ENCODE results near the gene APLF. TPM values are rescaled to one million over a fixed set of nuclear protein-coding genes. Genes with fewer than 3 reads are reported as not detected.

The APLF gene
- total RNA-seq, 2 experiments from 2014 or later: 6.1 to 7.6 TPM

- H3K4me2 ChIP-seq (ENCODE audit: low read length): no peak overlapping the region
- TF ChIP-seq CTCF (conservative IDR thresholded peaks at IDR 0.05; ENCODE audit: low read length) (no peak), EZH2phosphoT487 (IDR thresholded peaks at IDR 0.05; ENCODE audit: borderline replicate concordance, low read depth, low read length) (no peak)
- no peaks in the 10 kb centered on the region for H3K79me2 ChIP-seq (ENCODE audit: insufficient read depth, low read depth, low read length)
- POLR2A ChIA-PET: interaction anchor here (0.7 kb wide), 1 partner anchor 11 kb away, joined by 3 read pairs; no protein-coding TSS in a partner anchor
- H3K27ac ChIP-seq (ENCODE audit: low read depth, low read length, poor library complexity, severe bottlenecking): no peak overlapping the region
- H3K36me3 ChIP-seq (ENCODE audit: insufficient read depth, low read length): no peaks in the 10 kb centered on the region
- H4K20me1 ChIP-seq (ENCODE audit: insufficient read depth, low read length): no peaks in the 10 kb centered on the region
- H3K4me3 ChIP-seq (ENCODE audit: low read depth, low read length, poor library complexity, severe bottlenecking): no peak overlapping the region
- intact Hi-C loops (cut with micrococcal nuclease; ENCODE audit: unreplicated experiment): loop anchor here (10.0 kb wide), 1 partner anchor 334 kb away; no protein-coding TSS in a partner anchor
- H3K4me1 ChIP-seq (ENCODE audit: insufficient read depth, low read length, poor library complexity, severe bottlenecking): peaks cover 15% of the 10 kb centered on the region
- H3K9me3 ChIP-seq (ENCODE audit: low read length): no peaks in the 10 kb centered on the region
- H2AFZ ChIP-seq (ENCODE audit: low read length): no peak overlapping the region
- H3K9me2 ChIP-seq (ENCODE audit: insufficient read depth, low read length): no peaks in the 10 kb centered on the region
- CTCF ChIA-PET (ENCODE audit: unreplicated experiment): interaction anchor here (0.5 kb wide), 1 partner anchor 56 kb away, joined by 3 read pairs; no protein-coding TSS in a partner anchor
- no TSS peak for BruUV-seq (replicated peaks)
- DNase-seq (ENCODE audit: low spot score): no peak
Measured at GRCh38 chr2:68591225-68591624, 123.8 kb downstream of the APLF start.

- POLR2A ChIA-PET: interaction anchor here (0.6 kb wide), 1 partner anchor 753 kb away, joined by 5 read pairs; no protein-coding TSS in a partner anchor
- Histone ChIP-seq H3K4me3 (ENCODE audit: low read depth, low read length, poor library complexity, severe bottlenecking) (no peak overlapping the region), H4K20me1 (ENCODE audit: insufficient read depth, low read length) (no peaks in the 10 kb centered on the region), H3K9me3 (ENCODE audit: low read length) (no peaks in the 10 kb centered on the region), H3K79me2 (ENCODE audit: insufficient read depth, low read depth, low read length) (no peaks in the 10 kb centered on the region), H3K4me2 (ENCODE audit: low read length) (0 out of 2 replicates have a peak overlapping the region, but pooled peaks have one; percentile 45), H3K4me1 (ENCODE audit: insufficient read depth, low read length, poor library complexity, severe bottlenecking) (peaks cover 15% of the 10 kb centered on the region), H2AFZ (ENCODE audit: low read length) (peak overlapping the region; percentile 88), H3K36me3 (ENCODE audit: insufficient read depth, low read length) (no peaks in the 10 kb centered on the region), H3K9me2 (ENCODE audit: insufficient read depth, low read length) (no peaks in the 10 kb centered on the region), H3K27ac (ENCODE audit: low read depth, low read length, poor library complexity, severe bottlenecking) (no peak overlapping the region)
- no peak for TF ChIP-seq CTCF (conservative IDR thresholded peaks at IDR 0.05; ENCODE audit: low read length)
- no peak for TF ChIP-seq EZH2phosphoT487 (IDR thresholded peaks at IDR 0.05; ENCODE audit: borderline replicate concordance, low read depth, low read length)
- intact Hi-C loops (cut with micrococcal nuclease; ENCODE audit: unreplicated experiment): loop anchor here (10.0 kb wide), 1 partner anchor 331 kb away; no protein-coding TSS in a partner anchor
- CTCF ChIA-PET (ENCODE audit: unreplicated experiment): no interaction called here
- BruUV-seq (replicated peaks): no TSS peak
- DNase-seq (ENCODE audit: low spot score): no peak
Measured at GRCh38 chr2:68594041-68594440, 126.7 kb downstream of the APLF start.

Measured in OCI-LY7 (cell line).